Suppressor macrophage (primary cell): ENCODE results near the gene CHTOP.
A peak's percentile ranks its signal among the peaks of the same experiment; 100 is the strongest.
"Not testable (repeated sequence)": the region's sequence is repeated elsewhere in the genome, so short reads cannot be mapped to it uniquely, and the experiment has no call there.

Experiments used
- DNase-seq, 4 experiments: peaks; one replicate each; pipeline ENCODE4 v3.0.0-alpha.2; 2020 to 2022

CHTOP gene

GRCh38 chr1:153662269-153662668, 28.4 kb downstream of the CHTOP start:
- DNase-seq: no peak

DNA sequence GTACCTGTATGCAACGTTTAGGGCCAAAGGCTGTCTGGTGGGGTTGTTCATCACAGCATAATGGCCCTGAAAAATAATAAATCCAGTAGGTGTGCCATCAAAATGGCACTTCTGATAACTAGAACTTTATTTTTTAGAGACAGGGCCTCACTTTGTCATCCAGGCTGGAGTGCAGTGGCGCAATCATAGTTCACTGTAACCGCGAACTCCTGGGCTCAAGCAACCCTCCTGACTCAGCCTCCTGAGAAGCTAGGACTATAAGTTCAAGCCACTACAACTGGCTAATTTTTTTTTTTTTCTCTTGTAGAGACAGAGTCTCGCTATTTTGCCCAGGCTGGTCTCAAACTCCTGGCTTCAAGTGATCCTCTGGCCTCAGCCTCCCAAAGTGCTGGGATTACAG, 29.3 kb downstream of the CHTOP start:
- no peak for DNase-seq

DNA sequence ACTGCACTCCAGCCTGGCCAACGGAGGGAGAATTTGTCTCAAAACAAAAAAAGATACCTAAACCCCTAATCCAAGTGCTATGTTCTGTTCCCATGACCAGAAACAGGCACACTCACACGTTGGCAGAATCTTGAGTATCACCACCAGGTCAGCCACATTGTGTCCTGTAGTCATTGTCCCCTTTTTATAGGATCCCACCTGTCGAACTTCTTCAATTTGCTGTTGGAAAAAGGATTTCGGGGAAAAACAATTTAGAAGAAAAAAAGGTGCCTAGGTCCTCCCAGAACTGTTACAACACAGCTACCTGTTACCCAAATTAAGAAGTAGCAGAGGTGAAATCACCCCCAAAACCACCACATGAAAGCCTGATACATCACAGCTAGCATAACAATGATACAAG, 33.6 kb downstream of the CHTOP start:
- no peak for DNase-seq

- DNase-seq: not testable (repeated sequence)
Observed at GRCh38 chr1:153668672-153669071, 34.8 kb downstream of the CHTOP start.

GRCh38 chr1:153669606-153670005, 35.7 kb downstream of the CHTOP start:
- no peak for DNase-seq

DNA sequence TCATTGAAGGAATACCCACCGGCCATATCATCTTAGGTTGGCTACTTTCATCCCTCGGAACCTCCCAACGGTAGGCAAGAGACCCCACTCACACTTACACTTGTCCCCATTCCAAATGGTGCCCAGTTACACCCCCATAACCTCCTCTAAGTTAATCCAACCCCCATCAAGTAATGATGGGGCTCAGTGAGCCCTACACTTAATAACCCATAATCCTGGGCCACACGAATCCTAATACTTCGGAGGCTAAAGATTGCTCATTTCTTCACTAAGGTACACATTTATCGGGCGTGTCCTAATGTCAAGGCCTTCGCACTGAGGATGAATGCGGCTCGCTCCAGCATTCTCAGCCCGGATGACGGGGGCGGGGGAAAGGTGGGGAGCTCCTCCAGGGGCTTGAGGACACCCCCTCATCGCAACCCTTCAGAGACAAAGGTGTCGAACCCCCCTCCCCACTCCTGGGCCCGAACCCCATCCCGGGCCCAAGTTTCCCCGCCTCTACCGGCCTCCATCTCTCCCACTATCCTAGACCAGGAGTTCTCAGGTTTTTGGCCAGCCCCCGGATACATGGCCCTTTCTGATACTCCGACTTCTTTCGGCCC, 36.5 kb downstream of the CHTOP start:
- DNase-seq: peak in 1 of 4 experiments; percentile 21

DNA sequence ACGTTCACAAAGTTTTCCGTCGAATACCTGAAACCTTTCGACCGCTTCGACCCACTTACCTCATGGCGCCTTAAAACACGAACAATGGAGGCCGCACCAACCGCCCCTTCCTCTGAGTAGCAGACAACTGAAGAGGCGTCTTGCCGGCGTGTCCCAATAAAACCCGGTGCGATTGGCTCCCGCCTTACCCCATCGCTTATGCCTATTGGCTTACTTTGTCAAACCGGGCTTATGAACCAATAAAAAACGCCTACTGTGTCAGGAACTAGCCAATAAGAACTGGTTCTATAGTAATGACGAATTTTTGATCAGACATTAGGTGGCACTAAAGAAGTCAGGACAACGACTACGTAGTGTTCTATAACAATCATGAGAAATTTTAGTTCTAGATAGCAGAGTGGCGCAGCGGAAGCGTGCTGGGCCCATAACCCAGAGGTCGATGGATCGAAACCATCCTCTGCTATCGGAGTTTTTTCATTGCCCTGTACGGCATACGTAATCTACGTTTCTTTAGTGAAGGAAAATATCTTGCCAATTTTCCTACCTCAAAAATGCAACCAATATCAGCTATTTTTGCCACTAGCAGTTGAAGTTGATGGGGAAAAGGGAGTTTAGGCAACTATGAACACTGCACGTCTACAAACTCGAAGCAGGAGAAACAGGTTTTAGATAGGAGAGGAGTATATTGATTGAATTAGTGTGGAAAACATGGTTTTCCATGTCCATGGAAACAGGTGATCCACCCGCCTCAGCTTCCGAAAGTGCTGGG, 37.2 kb downstream of the CHTOP start, which contains the start of gene ILF2:
ILF2 (minus strand) TSS at position 135 of the 769 bp plus-strand sequence; CDS start at position 64, 71 bp downstream.
- peak; percentile 97 to 100 (median 98) for DNase-seq

DNA sequence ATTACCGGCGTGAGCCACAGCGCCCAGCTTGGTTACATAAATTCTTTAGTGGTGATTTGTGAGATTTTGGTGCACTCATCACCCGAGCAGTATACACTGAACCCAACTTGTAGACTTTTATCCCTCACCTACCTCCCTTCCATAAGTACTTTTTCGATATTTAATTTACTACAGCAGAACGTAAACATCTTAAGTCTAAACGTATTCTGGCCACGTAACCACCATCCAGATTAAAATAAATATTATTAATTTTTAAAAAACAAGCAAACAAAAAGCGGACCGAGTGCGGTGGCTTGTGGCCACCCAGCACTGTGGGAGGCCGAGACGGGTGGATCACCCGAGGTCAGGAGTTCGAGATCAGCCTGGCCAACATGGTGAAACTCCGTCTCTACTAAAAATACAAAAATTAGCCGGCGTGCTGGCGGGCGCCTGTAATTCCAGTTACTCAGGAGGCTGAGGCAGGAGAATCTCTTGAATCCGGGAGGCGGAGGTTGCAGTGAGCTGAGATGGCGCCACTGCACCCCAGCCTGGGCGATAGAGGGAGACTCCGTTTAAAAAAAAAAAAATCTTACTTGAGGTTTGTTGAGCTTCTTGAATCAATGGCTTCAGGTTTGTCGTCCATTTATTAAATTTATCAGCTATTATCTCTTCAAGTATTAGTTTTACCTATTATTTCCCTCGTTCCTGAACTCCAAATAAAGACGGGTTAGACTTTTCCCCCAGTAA, 37.9 kb downstream of the CHTOP start:
- peak; percentile 38 to 62 (median 57) for DNase-seq

- DNase-seq: no peak
Observed at GRCh38 chr1:153673511-153673910, 39.6 kb downstream of the CHTOP start.

GRCh38 chr1:153677718-153678518, 44.1 kb downstream of the CHTOP start:
- peak; percentile 47 to 74 (median 69) for DNase-seq

GRCh38 chr1:153678519-153679336, 44.9 kb downstream of the CHTOP start, which contains the start of gene NPR1:
Gene NPR1, plus strand, starts transcription at chr1:153678688. Its CDS starts 421 bp downstream, at chr1:153679109.
- DNase-seq: peak in 3 of 4 experiments; percentile 19 to 58 (median 37)

DNA sequence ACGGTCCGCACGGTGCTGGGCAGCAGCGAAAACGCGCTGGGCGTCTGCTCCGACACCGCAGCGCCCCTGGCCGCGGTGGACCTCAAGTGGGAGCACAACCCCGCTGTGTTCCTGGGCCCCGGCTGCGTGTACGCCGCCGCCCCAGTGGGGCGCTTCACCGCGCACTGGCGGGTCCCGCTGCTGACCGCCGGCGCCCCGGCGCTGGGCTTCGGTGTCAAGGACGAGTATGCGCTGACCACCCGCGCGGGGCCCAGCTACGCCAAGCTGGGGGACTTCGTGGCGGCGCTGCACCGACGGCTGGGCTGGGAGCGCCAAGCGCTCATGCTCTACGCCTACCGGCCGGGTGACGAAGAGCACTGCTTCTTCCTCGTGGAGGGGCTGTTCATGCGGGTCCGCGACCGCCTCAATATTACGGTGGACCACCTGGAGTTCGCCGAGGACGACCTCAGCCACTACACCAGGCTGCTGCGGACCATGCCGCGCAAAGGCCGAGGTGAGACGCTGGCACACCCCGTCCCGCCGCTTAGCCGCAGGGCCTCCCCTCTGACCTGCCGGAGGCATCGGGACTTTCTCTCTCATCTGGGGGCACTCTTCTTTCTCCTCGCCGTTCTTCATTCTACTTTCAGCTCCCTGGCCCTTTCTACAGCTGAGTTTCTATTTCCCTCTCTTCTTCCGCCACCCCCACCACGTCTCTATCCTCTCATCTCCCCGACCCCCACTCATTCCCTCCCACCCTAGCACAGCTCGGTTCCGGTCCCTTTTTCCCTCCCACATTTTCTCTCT, 45.7 kb downstream of the CHTOP start:
- peak in 3 of 4 experiments; percentile 30 to 55 (median 35) for DNase-seq

- no peak for DNase-seq
Observed at GRCh38 chr1:153680120-153680403, 46.2 kb downstream of the CHTOP start.

DNA sequence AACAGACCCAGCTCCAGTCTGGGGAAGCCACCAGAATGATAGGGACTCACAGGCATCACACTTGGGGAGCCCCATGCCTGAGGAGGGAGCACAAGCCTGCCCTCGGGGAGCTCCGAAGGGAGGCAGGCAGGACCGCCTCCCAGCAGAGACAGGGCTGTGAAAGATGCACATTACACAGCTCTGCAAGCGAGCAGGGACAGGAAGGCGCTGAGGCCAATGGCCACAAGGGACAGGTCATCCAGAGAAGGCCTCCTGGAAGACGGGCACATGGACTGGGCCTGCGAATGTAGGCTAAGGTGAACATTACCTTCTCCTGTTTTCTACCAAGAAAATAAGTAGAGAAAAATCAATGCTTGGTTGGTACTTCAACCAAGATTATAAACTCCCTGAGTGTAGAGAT, 48.9 kb downstream of the CHTOP start:
- no peak for DNase-seq

DNA sequence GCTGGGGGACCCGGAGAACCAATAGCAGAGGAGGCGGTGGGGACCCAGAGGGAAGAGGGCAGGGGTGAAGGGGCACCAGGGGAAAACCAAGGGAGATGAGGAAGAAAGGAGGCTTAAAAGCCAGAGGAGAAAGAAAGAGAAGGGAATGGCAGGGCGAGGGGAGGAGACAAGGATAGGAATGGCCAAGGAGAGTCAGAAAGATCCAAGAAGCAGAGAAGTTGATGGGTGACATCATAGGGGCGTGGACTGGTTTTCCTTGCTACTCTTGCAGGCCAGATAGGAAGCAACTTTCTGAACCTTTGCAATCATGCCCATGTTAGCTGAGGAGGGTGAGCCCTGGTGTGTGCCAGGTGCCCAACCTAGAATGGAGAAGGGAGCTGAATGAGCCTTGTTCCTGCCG, 50.0 kb downstream of the CHTOP start:
- peak in 3 of 4 experiments; percentile 31 to 44 (median 32) for DNase-seq

GRCh38 chr1:153684892-153685291, 51.0 kb downstream of the CHTOP start:
- no peak for DNase-seq

- no peak for DNase-seq
Observed at GRCh38 chr1:153685544-153686340, 51.9 kb downstream of the CHTOP start.

DNA sequence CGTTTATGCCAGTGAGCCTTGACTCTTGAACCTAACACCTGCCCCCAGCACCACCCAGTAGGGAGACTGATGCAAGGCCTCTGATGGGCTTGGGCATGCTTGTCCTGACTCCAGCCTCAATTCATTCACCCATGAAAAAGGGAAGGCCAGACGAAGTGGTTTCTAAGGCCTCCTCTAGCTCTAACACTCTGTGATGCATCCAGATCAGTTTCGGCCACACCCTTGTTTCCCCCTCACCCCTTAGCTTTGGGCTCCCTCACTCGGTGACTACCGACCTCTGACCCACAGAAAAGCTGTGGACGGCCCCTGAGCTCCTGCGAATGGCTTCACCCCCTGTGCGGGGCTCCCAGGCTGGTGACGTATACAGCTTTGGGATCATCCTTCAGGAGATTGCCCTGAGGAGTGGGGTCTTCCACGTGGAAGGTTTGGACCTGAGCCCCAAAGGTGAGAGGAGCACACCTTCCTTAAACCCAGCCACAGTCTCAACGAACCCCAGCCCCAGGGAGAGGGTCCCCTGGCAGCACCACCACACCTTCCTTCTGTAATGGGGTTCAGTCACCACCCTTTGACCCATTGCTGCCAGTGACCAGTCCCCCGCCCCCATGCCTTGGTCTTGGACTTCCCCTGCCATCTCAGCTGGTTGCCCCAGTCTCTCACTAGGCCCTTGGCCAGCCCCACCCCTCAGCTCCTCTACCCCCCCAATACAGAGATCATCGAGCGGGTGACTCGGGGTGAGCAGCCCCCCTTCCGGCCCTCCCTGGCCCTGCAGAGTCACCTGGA, 53.7 kb downstream of the CHTOP start:
- DNase-seq: peak in 3 of 4 experiments; percentile 47 to 54 (median 48)

DNA sequence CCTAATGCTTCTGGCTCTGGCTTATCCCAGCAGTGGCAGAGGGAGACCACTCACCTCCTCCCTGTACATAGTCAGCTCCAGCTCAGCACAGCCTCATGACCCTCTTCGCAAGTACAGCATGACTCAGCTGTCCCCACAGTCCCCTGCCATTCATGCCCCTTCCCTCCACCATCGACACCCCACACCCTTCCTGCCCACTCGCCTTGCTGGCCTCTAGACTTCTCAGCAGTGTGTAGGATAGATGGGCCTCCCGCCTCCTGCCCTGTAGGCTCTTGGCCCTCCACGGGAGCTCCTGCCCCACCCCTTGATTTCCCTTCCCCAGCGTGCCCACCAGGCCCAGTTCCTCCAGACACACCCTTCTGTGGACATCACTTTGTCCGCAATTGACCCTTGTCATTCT, 54.4 kb downstream of the CHTOP start:
- peak in 3 of 4 experiments; percentile 41 to 53 (median 48) for DNase-seq
